GM12878 (cell line): Measurements from ENCODE around the gene FN1. TPM values are rescaled to one million over a fixed set of nuclear protein-coding genes. Genes with fewer than 3 reads are reported as not detected.

Experiments
- ATAC-seq: fragments of 200-7000 bp; cut with Tn5 transposase; 3 replicates; pipeline ENCODE4 v1.9.1; 2020; ENCODE audit warnings: mild to moderate bottlenecking, moderate library complexity
- BruUV-seq: library from RNA; stranded (reverse); fragments of 400-500 nt; replicated peaks from 2 replicates; lab custom pipeline; 2021; lab: Mats Ljungman, UMichigan
- CTCF ChIA-PET: fragments of 300-600 bp; sonication (Branson Sonifier 250); formaldehyde crosslinking; extraction: SDS; loops from one replicate; lab custom pipeline; 2021; ENCODE audit warnings: inconsistent platforms; lab: Yijun Ruan, JAX
- POLR2A ChIA-PET: fragments of 350-600 bp; formaldehyde crosslinking; extraction: SDS; loops from one replicate; lab custom pipeline; 2021; ENCODE audit warnings: inconsistent platforms; lab: Charles Lee
- RAD21 ChIA-PET: fragments of 300-600 bp; sonication (Branson Sonifier 250); formaldehyde crosslinking; loops from one replicate; lab custom pipeline; 2023; ENCODE audit warnings: antibody characterized with exemption; ENCODE audit not compliant: unreplicated experiment; lab: Charles Lee
- SMC1A ChIA-PET: fragments of 300-600 bp; sonication (Branson Sonifier 250); formaldehyde crosslinking; loops from one replicate; lab custom pipeline; 2023; ENCODE audit not compliant: unreplicated experiment, uncharacterized antibody; lab: Charles Lee
- DNase-seq: peaks from one replicate; pipeline ENCODE4 v3.0.0-alpha.2; 2011; ENCODE audit warnings: low read depth, low spot score
- FAIRE-seq: peaks from 3 replicates; lab custom pipeline; 2011; peaks lifted over from hg19 to GRCh38; lab: Jason Lieb, UNC
- H2AFZ ChIP-seq: 2 replicates; pipeline ENCODE4 v1.6.0; 2011; ENCODE audit warnings: low read depth, low read length, control low read depth; ENCODE audit not compliant: control insufficient read depth
- H3K27ac ChIP-seq: 2 replicates; pipeline ENCODE4 v1.5.1; 2011; ENCODE audit warnings: control low read depth; ENCODE audit not compliant: control insufficient read depth, insufficient read depth
- H3K27me3 ChIP-seq, 2 experiments: replicated peaks in 1 of 2; 2 replicates each; pipeline versions ENCODE4 v1.6.0 to v1.6.1; 2011; ENCODE audit warnings: low read length in 1 of 2; ENCODE audit not compliant: control insufficient read depth in 2 of 2, insufficient read depth in 2 of 2
- H3K36me3 ChIP-seq, 2 experiments: 2 replicates each; pipeline ENCODE4 v1.5.1; 2011; ENCODE audit warnings: low read length in 1 of 2; ENCODE audit not compliant: control insufficient read depth in 2 of 2, insufficient read depth in 2 of 2
- H3K4me1 ChIP-seq: 2 replicates; pipeline ENCODE4 v1.6.1; 2011; ENCODE audit warnings: mild to moderate bottlenecking, low read length, moderate library complexity, mixed read lengths; ENCODE audit not compliant: control insufficient read depth, insufficient read depth
- H3K4me2 ChIP-seq: 2 replicates; pipeline ENCODE4 v1.6.0; 2011; ENCODE audit warnings: control low read depth; ENCODE audit not compliant: control insufficient read depth, insufficient read depth
- H3K4me3 ChIP-seq: fragments of 200-600 bp; sonication (generic); 2 replicates; pipeline ENCODE4 v1.5.1; 2016
- H3K79me2 ChIP-seq: 2 replicates; pipeline ENCODE4 v1.6.0; 2011; ENCODE audit warnings: low read length; ENCODE audit not compliant: control insufficient read depth, insufficient read depth
- H3K9ac ChIP-seq: 2 replicates; pipeline ENCODE4 v1.8.0; 2011; ENCODE audit warnings: low read length, control low read depth, mixed read lengths; ENCODE audit not compliant: control insufficient read depth, insufficient read depth
- H3K9me3 ChIP-seq: replicated peaks from 3 replicates; pipeline ENCODE4 v1.5.1; 2011; ENCODE audit warnings: mild to moderate bottlenecking, low read length; ENCODE audit not compliant: control insufficient read depth, insufficient read depth
- H4K20me1 ChIP-seq: 2 replicates; pipeline ENCODE4 v1.6.0; 2011; ENCODE audit not compliant: control insufficient read depth, insufficient read depth
- ASH2L ChIP-seq: fragments of 300-600, 200-600 bp; sonication (generic); IDR thresholded peaks from 2 replicates; pipeline ENCODE4 v1.6.1; 2017; ENCODE audit warnings: low read depth, mild to moderate bottlenecking, borderline replicate concordance
- ATF3 ChIP-seq: IDR thresholded peaks from 2 replicates; pipeline ENCODE4 v1.6.1; 2011; ENCODE audit warnings: low read depth, mild to moderate bottlenecking, low read length, moderate library complexity, borderline replicate concordance; ENCODE audit errors: extremely low read depth
- BHLHE40 ChIP-seq, 2 experiments: fragments of 450-650 bp in 1 of 2; IDR thresholded peaks; 2 replicates each; pipeline ENCODE4 v1.6.1; 2011 to 2017; ENCODE audit warnings: low read depth in 2 of 2, borderline replicate concordance in 1 of 2, improper control_type of control experiment in 1 of 2, low read length in 1 of 2, mild to moderate bottlenecking in 1 of 2
- E4F1 ChIP-seq: fragments of 450-650 bp; IDR thresholded peaks from 2 replicates; pipeline ENCODE4 v1.6.1; 2018; ENCODE audit warnings: borderline replicate concordance, mild to moderate bottlenecking; ENCODE audit not compliant: partially characterized antibody
- EED ChIP-seq: sonication (generic); IDR thresholded peaks from 2 replicates; pipeline ENCODE4 v1.6.1; 2016; ENCODE audit warnings: antibody characterized with exemption, low read depth
- ESRRA ChIP-seq: IDR thresholded peaks from 2 replicates; pipeline ENCODE4 v1.6.1; 2012; ENCODE audit warnings: mild to moderate bottlenecking, low read length, improper control_type of control experiment
- MEF2B ChIP-seq: fragments of 450-650 bp; IDR thresholded peaks from 2 replicates; pipeline ENCODE4 v1.6.1; 2018; ENCODE audit warnings: mild to moderate bottlenecking, moderate library complexity; ENCODE audit not compliant: partially characterized antibody, poor library complexity, severe bottlenecking
- MXI1 ChIP-seq: fragments of 150-350 bp; IDR thresholded peaks from 2 replicates; pipeline ENCODE4 v1.6.1; 2011; ENCODE audit warnings: low read depth, mild to moderate bottlenecking, inconsistent platforms, low read length, improper control_type of control experiment
- NFXL1 ChIP-seq: fragments of 450-650 bp; IDR thresholded peaks from 2 replicates; pipeline ENCODE4 v1.6.1; 2017; ENCODE audit warnings: antibody characterized with exemption, mild to moderate bottlenecking, borderline replicate concordance
- SPI1 ChIP-seq: IDR thresholded peaks from 2 replicates; pipeline ENCODE4 v1.6.1; 2011; ENCODE audit warnings: low read depth, mild to moderate bottlenecking, low read length, moderate library complexity, borderline replicate concordance; ENCODE audit not compliant: insufficient read depth
- SREBF2 ChIP-seq: IDR thresholded peaks from 2 replicates; pipeline ENCODE4 v1.6.1; 2012; ENCODE audit warnings: mild to moderate bottlenecking, low read length
- WRNIP1 ChIP-seq: IDR thresholded peaks from 2 replicates; pipeline ENCODE4 v1.6.1; 2011; ENCODE audit warnings: low read depth, low read length, improper control_type of control experiment, borderline replicate concordance
- YBX1 ChIP-seq: fragments of 450-650 bp; IDR thresholded peaks from 2 replicates; pipeline ENCODE4 v1.6.1; 2016; ENCODE audit warnings: antibody characterized with exemption
- WGBS: methylation state at CpG from one replicate; pipeline ENCODE4 v1.1.6; 2016; ENCODE audit warnings: low lambda C conversion rate; ENCODE audit not compliant: insufficient replicate concordance, insufficient coverage; ENCODE audit errors: missing lambda C conversion rate; 5-methylcytosine and 5-hydroxymethylcytosine counted together
- in situ Hi-C: fragments of 300-500 bp; cut with MboI; formaldehyde crosslinking; loops from 9 replicates; pipeline ENCODE4 v1.14.3; 2018; ENCODE audit warnings: mixed read lengths
- intact Hi-C: fragments of 100-400 bp; cut with micrococcal nuclease; formaldehyde crosslinking; loops from one replicate; pipeline ENCODE4 v1.14.2; 2022; ENCODE audit not compliant: unreplicated experiment
- polyA plus RNA-seq, 11 experiments: library from polyadenylated mRNA; depleted of rRNA in 4 of 11; unstranded in 6 of 11; stranded (reverse) in 5 of 11; fragments of >200 nt; fragmentation: Nextera tagmentation in 4 of 11; fragmentation: Illumina TruSeq in 1 of 11; extraction: Ambion mirVana in 4 of 11; extraction: Trizol in 1 of 11; gene quantifications; 1 replicate in 1 of 11; 2 replicates in 10 of 11; pipeline versions ENCODE4 v1.2.1 to v1.2.3, GENCODE V29; 2011 to 2016; ENCODE audit warnings: inconsistent platforms in 2 of 11, missing spikeins in 2 of 11, low read depth in 1 of 11
- total RNA-seq, 4 experiments: library from RNA; depleted of rRNA in 3 of 4; stranded (reverse); fragments of >200 nt in 3 of 4; fragmentation: Illumina TruSeq in 1 of 4; extraction: Trizol in 1 of 4; gene quantifications; 2 replicates each; pipeline versions ENCODE4 v1.2.1 to v1.2.3, GENCODE V29; 2013 to 2021

Gene FN1
- total and polyA plus RNA-seq, 10 of the 15 experiments (the other 5 are each of a cell fraction or from before 2014, with no cell fraction given): 0.60 to 9.4 (median 1.5) TPM

GRCh38 chr2:215421859-215422461 is 13.9 kb downstream of the FN1 start:
- intact Hi-C loops: no loop called here
- Histone ChIP-seq H4K20me1 (no peaks in the 10 kb centered on the region), H3K36me3 (no peaks in the 10 kb centered on the region), H3K27ac (no peak overlapping the region), H3K27me3 (0 out of 4 replicates have a peak, but pooled peaks cover 0 to 2% of the 10 kb centered on the region in 2 experiments), H3K9me3 (no peaks in the 10 kb centered on the region), H3K79me2 (no peaks in the 10 kb centered on the region), H3K9ac (no peak overlapping the region), H3K4me2 (no peak overlapping the region), H3K4me3 (no peak overlapping the region), H3K4me1 (no peaks in the 10 kb centered on the region), H2AFZ (no peak overlapping the region)
- TF ChIP-seq SREBF2 (no peak), E4F1 (no peak), MEF2B (no peak), NFXL1 (no peak), MXI1 (no peak), ASH2L (no peak), YBX1 (no peak), BHLHE40 (IDR thresholded peaks at IDR 0.05; ENCODE audit: borderline replicate concordance in 1 of 2, low read depth in 2 of 2, low read length in 1 of 2) (no peak), SPI1 (no peak), ESRRA (no peak), WRNIP1 (no peak), EED (no peak), ATF3 (no peak)
- SMC1A ChIA-PET: no interaction called here
- no TSS peak for BruUV-seq
- DNase-seq: no peak
- FAIRE-seq: no peak
- POLR2A ChIA-PET: no interaction called here
- RAD21 ChIA-PET: no interaction called here
- WGBS: 25% methylated on average over 10 of the region's 10 CpGs
- in situ Hi-C loops: no loop called here
- no peak for ATAC-seq
- CTCF ChIA-PET: interaction anchor here (1.8 kb wide), 1 partner anchor 9 kb away, joined by 8 read pairs; no protein-coding TSS in a partner anchor
